Astrocyte (in vitro differentiated cells and primary cell): ENCODE data around the gene ANO5.

ENCODE experiments used
- CTCF ChIP-seq: IDR thresholded peaks from 2 replicates; pipeline ENCODE4 v1.5.1; 2011; ENCODE audit warnings: low read depth, mild to moderate bottlenecking, inconsistent platforms, low read length, moderate library complexity; ENCODE audit not compliant: insufficient read depth
- EZH2 ChIP-seq: IDR thresholded peaks from 2 replicates; pipeline ENCODE4 v1.6.1; 2012; ENCODE audit warnings: mild to moderate bottlenecking, low read length, inconsistent platforms; ENCODE audit not compliant: insufficient read depth

- TF ChIP-seq EZH2: no peak
- no peak for TF ChIP-seq CTCF
Observed at GRCh38 chr11:22263613-22264012, 70.7 kb downstream of the ANO5 start.
